ENCODE results near the gene NIFK. TPM values are rescaled to one million over a fixed set of nuclear protein-coding genes. Genes with fewer than 3 reads are reported as not detected.

The NIFK gene
- total RNA-seq, 1 donor from 2014 or later = 22.8 TPM

DNA sequence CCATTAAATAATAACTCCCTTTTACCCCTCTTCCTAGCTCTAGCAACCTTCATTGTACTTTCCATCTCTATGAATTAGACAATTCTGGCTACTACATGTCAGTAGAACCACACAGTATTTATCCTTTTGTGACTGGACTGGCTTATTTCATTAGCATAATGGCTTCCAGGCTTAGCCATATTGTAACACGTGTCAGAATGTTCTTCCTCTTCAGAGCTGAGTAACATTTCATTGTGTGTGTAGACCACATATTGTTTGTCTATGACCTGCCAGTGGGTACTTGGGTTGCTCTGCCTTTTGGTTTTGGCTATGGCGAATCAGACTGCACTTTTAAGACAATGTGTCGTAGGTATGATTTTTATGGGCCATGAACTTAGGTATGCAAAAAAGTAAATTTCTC, 39.7 kb upstream of the NIFK start:
- TF ChIP-seq, protein P1, sequence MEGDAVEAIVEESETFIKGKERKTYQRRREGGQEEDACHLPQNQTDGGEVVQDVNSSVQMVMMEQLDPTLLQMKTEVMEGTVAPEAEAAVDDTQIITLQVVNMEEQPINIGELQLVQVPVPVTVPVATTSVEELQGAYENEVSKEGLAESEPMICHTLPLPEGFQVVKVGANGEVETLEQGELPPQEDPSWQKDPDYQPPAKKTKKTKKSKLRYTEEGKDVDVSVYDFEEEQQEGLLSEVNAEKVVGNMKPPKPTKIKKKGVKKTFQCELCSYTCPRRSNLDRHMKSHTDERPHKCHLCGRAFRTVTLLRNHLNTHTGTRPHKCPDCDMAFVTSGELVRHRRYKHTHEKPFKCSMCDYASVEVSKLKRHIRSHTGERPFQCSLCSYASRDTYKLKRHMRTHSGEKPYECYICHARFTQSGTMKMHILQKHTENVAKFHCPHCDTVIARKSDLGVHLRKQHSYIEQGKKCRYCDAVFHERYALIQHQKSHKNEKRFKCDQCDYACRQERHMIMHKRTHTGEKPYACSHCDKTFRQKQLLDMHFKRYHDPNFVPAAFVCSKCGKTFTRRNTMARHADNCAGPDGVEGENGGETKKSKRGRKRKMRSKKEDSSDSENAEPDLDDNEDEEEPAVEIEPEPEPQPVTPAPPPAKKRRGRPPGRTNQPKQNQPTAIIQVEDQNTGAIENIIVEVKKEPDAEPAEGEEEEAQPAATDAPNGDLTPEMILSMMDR (IDR thresholded peaks at IDR 0.05; ENCODE audit: borderline replicate concordance) = no peak
- intact Hi-C loops (cut with micrococcal nuclease) = no loop called here

DNA sequence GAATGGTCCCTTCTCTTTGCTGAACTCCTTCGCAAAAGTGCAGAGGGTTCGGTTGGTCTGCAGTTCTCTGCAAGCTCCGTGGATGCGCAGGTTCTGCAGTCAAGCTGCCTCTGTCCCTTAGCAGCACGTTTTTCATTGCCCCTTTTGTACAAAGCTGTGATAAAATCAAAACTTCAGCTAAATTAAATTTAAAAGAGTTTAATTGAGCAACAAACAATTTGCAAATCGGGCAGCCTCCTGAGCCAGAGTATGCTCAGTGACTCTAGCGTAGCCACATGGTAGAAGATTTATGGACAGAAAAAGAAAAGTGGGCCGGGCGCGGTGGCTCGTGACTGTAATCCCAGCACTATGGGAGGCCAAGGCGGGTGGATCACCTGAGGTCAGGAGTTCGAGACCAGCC, 37.6 kb upstream of the NIFK start:
- Histone ChIP-seq H3K27me3 (ENCODE audit: low read depth) (no peaks in the 10 kb centered on the region), H3K9me3 (replicated peaks) (no peaks in the 10 kb centered on the region), H3K36me3 (peaks cover 8% of the 10 kb centered on the region), H3K4me1 (no peaks in the 10 kb centered on the region), H3K4me3 (no peak overlapping the region), H3K27ac (replicated peaks) (no peak overlapping the region)
- intact Hi-C loops (cut with micrococcal nuclease) = no loop called here
- no peak for DNase-seq
- TF ChIP-seq, protein P1 (IDR thresholded peaks at IDR 0.05; ENCODE audit: borderline replicate concordance) = no peak

More for the DNA sequence above, 39.7 kb upstream of the NIFK start:
- Histone ChIP-seq H3K4me3 (no peak overlapping the region), H3K36me3 (no peaks in the 10 kb centered on the region), H3K27ac (replicated peaks) (no peak overlapping the region), H3K27me3 (ENCODE audit: low read depth) (no peaks in the 10 kb centered on the region), H3K4me1 (no peaks in the 10 kb centered on the region), H3K9me3 (replicated peaks) (no peaks in the 10 kb centered on the region)
- no peak for DNase-seq

DNA sequence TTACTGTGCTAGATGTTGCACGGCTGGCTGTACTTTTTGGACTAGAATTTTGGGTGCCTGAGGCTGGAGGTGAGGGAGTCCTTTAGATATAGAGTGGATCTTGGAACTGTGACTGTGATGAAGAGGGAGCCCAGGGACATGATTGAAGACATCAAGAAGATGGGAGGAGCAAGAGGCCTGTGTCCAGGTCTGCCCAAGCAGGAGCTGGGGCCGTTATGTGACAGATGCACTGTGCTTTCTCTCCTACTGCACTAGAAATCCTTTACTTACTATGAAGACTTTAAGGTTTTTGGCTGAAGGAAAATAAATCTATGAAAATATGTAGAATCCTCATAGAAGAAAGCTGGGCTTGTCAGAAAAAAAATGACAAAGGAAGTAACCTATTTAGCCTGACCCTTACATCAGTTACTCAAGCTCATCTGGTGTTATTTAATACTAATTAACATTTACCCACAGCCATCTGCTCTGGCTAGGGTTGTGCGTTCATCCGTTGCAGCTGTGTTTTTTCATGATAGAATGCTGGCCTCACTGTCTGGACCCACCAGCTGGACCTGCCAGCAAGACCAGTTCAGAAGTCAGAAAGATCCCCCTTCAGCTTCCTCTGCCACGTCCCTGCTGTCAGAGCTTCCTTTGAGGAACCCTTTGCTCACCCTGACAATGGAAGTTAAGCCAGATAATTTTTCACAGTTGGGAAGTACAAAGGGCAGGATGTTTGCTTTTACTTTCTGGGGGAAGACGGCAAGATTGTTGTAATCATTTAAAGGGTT, 35.5 kb upstream of the NIFK start:
- DNase-seq = no peak
- intact Hi-C loops (cut with micrococcal nuclease) = no loop called here
- TF ChIP-seq, protein P1 (IDR thresholded peaks at IDR 0.05; ENCODE audit: borderline replicate concordance) = no peak
- no peaks in the 10 kb centered on the region for H3K9me3 ChIP-seq (replicated peaks)
- H3K4me3 ChIP-seq = no peak overlapping the region
- H3K36me3 ChIP-seq = peaks cover 20% of the 10 kb centered on the region
- H3K4me1 ChIP-seq = no peaks in the 10 kb centered on the region
- H3K27me3 ChIP-seq (ENCODE audit: low read depth) = no peaks in the 10 kb centered on the region
- no peak overlapping the region for H3K27ac ChIP-seq (replicated peaks)

GRCh38 chr2:121768143-121768755, 31.6 kb upstream of the NIFK start:
- no peak overlapping the region for H3K4me3 ChIP-seq
- H3K27ac ChIP-seq (replicated peaks) = no peak overlapping the region
- DNase-seq = no peak
- H3K4me1 ChIP-seq = no peaks in the 10 kb centered on the region
- TF ChIP-seq, protein P1 (IDR thresholded peaks at IDR 0.05; ENCODE audit: borderline replicate concordance) = no peak
- no peaks in the 10 kb centered on the region for H3K9me3 ChIP-seq (replicated peaks)
- no peaks in the 10 kb centered on the region for H3K27me3 ChIP-seq (ENCODE audit: low read depth)
- intact Hi-C loops (cut with micrococcal nuclease) = no loop called here
- H3K36me3 ChIP-seq = peaks cover 59% of the 10 kb centered on the region

DNA sequence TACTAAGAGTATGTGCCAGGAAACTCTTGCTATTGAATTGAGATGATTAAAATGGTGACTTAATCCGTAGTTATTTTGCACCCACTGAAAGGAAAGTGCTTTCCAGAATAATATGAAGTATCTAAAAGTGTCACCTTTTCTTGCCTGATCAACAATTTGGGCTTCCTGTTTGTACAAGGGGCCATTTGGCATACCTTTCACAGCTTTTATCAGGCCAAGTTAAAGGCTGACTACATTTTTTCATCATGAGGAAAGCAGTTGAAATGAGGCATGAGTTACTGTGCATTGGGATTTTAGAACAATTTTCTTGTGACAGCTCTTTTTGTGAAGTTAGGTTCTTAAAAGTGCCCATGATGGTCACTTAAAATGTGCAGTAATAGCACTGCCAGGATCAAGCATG, 29.9 kb upstream of the NIFK start:
- intact Hi-C loops (cut with micrococcal nuclease) = no loop called here
- Histone ChIP-seq H3K27ac (replicated peaks) (no peak overlapping the region), H3K4me3 (no peak overlapping the region), H3K4me1 (no peaks in the 10 kb centered on the region), H3K36me3 (peaks cover 76% of the 10 kb centered on the region), H3K9me3 (replicated peaks) (no peaks in the 10 kb centered on the region), H3K27me3 (ENCODE audit: low read depth) (no peaks in the 10 kb centered on the region)
- TF ChIP-seq, protein P1 (IDR thresholded peaks at IDR 0.05; ENCODE audit: borderline replicate concordance) = no peak
- no peak for DNase-seq
